Activated CD4-positive, alpha-beta T cell treated with anti-CD3 and anti-CD28 coated beads, Interleukin-2, amount 50 U/mL, for 1 hour (primary cell): ENCODE results near the gene TBL1X.
A peak's percentile ranks its signal among the peaks of the same experiment; 100 is the strongest.
"Not testable (repeated sequence)": the region's sequence is repeated elsewhere in the genome, so short reads cannot be mapped to it uniquely, and the experiment has no call there.

Experiments
- DNase-seq: peaks from one replicate; pipeline ENCODE4 v3.0.0-alpha.2; 2020

The TBL1X gene

GRCh38 chrX:9464435-9465371 lies at the start of gene TBL1X:
TSS of gene TBL1X (plus strand) at chrX:9465058. CDS start at chrX:9653587, 188,529 bp downstream.
- peak; percentile 40 for DNase-seq

DNA sequence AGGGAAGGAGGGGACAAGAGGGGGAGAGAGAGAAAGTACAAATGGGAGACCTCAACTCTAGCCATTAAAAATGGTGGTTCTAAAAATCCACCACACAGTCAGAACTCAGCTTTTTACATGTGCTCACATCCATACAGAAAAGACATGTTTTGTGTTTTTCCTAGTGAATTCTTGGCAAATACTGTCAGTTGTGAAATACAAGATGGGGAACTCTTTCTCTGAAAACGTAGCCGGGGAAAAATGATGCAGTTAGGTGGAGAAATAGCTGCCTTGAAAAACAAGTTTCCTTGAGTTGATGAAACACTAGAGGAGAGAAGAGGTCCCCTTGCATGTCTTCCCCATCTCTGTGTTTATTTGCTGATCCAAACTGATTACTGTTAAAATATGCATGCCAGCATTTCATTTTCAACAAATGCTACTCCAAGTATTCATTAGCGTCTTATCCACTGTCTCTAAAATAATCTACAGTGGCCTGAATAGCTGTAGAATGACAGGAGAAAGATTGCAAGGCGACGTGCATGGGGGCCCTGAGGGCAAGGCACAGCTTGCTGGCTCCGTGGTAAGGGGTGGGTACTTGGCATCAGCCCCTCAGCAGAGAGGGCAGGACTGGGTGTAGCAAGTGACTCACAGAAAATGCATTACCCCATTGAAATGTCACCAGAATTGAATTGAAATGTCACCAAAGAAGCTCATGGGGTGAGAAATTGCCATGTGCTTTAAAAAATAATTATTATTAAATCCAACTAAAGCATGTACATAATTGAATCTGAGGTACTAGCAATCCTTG lies 48.1 kb upstream of the TBL1X start:
- no peak for DNase-seq

GRCh38 chrX:9418262-9418661 lies 46.6 kb upstream of the TBL1X start:
- DNase-seq = no peak

DNA sequence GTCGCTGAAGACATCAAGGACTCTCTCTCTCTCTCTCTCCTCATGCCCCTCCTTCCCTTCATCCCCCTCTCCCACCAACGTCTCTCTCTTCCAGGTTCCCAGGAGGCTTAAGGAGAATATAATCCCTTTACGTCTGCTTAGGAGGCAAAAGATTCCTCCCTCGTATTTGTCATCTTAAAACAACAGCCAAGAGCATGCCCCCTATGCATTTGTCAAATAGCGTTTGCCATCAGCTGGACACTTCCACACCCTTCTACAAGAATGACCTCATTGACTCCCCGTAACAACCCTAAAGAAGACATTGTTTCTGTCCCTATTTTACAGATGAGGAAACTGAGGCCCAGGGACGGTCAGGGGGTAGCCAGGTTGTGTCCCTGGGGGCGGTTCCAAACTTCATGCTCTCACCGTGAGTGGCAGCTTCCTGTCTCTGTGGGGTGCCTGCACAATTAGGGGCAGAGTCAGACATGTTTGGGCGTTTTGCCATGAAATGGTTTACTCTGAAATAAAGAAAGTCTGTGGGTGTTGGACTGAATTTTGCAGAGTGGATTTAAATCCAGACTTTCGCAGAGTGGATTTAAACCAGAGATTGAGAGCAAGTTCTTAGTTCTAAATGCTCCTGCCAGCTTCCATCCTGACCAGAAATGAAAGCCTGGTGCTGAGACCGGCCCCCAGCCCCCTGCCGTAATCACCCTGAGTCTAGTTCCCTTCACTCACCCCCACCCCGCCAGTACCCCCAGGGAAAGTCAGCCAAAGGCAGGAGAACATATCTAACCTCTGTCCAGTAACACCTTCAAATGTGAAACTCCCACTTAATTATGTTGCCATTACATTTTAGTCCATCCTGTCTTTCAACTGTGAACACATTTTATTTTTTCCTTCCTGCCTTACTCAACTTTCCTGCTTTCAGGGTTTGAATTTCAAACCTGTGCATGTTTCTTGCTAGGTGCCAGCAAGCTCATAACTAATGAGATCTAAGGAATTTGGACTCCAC lies 44.3 kb upstream of the TBL1X start:
- no peak for DNase-seq

GRCh38 chrX:9429767-9430166 lies 35.1 kb upstream of the TBL1X start:
- DNase-seq = no peak

- no peak for DNase-seq
These were observed 34.4 kb upstream of the TBL1X start for GRCh38 chrX:9430346-9430921.

GRCh38 chrX:9431281-9431680 lies 33.6 kb upstream of the TBL1X start:
- DNase-seq = no peak

- no peak for DNase-seq
These were observed 31.3 kb upstream of the TBL1X start for GRCh38 chrX:9433596-9433995.

DNA sequence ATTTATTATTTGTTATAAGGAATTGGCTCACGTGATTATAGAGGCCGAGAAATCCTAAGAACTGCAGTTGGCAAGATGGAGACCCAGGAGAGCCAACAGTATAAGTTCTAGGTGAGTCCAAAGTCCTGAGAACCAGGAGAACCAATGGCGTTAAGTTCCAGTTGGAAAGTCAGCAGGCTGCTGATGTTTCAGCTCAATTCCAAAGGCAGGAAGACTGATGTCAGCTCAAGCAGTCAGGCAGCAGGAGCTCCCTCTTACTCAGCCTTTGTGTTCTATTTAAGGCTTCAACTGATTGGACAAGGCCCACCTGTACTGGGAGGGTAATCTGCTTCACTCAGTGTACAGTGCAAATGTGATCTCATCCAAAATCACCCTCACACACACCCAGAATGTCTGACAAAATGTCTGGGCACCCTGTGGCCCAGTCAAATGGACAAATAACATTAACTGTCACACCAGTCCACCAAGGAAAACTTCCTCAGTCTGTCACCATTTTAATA lies 30.8 kb upstream of the TBL1X start:
- DNase-seq = no peak

DNA sequence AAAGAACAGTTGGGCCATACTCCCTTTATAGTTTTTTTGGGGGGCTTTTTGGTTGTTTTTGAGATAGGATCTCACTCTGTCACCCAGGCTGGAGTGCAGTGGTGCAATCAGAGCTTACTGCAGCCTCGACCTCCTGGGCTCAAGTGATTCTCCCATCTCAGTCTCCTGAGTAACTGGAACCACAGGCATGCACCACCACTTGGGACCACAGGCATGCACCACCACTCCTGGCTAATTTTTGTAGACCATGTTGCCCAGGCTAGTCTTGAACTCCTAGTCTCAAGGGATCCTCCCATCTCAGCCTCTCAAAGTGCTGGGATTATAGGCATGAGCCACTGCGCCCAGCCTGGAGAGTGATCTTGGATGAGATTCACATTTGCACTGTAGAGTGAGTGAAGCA lies 29.8 kb upstream of the TBL1X start:
- not testable (repeated sequence) for DNase-seq

- DNase-seq = no peak
These were observed 28.0 kb upstream of the TBL1X start for GRCh38 chrX:9436812-9437211.

DNA sequence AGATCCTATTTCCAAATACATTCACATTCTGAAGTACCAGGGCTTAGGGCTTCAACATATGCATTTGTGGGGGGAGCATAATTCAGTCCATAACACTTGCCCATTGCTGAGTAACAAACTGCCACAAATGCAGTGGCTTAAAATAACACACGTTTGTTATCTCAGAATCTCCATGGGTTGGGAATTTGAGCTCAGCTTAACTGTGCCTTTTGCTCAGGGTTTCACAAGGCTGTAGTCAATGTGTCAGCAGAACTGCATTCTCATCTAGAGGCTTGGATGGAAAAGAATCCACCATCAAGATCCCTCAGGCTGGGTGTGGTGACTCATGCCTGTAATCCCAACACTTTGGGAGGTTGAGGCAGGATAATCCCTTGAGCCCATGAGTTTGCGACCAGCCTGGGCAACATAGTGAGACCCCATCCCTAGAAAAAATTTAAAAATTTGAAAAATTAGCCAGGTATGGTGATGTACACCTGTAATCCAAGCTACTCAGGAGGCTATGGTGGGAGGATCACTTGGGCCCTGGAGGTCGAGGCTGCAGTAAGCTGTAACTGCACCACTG lies 25.8 kb upstream of the TBL1X start:
- DNase-seq = no peak

DNA sequence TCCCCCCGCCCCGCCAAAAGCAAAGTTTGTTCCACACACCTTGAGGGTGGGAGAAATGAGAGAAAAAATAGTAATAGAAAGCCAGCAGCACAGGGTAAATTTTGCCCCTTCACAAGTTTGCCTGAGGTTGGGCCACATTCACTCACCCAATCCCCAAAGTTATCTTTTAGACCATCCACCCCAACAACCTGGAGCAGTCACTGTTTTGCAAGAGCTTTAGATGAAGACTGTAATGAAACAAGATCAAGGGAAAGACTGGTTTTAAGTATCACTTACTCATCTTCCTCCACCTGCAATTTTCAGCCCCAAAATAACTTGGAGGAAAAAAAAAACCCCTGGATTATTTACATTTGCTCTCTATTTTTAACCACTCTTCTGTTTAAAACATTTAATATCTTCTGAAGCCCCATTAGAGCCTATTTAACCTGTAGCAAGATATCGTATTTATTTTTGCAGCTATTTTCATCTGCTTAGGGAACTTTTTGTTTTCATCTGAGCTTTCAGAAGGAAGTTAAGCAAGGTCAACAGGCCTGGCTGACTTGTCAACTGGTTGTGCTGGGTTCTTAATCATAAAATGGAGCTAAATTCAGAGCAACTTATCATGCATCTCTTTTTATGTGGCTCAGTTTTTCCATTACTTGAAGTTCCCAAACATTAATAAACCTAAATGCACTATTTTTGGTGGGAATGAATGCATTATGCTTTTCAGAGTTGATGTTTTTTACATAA lies 24.6 kb upstream of the TBL1X start:
- no peak for DNase-seq

DNA sequence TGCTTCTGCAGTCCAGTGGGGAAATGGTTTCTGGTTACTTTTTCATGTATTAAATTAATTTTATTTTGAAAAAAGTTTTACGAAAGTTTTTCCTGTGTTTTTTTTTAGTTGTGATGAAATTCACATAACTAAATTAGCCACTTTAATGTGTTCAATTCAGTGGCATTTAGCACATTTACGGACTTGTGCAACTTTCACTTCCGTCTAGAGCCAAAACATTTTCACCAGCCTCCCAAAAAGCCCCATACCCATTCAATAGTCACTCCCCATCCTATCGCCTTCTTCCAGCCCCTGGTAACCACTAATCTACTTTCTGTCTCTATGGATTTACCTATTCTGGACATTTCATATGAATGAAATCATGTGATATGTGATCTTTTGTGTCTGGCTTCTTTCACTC lies 22.8 kb upstream of the TBL1X start:
- DNase-seq = no peak

DNA sequence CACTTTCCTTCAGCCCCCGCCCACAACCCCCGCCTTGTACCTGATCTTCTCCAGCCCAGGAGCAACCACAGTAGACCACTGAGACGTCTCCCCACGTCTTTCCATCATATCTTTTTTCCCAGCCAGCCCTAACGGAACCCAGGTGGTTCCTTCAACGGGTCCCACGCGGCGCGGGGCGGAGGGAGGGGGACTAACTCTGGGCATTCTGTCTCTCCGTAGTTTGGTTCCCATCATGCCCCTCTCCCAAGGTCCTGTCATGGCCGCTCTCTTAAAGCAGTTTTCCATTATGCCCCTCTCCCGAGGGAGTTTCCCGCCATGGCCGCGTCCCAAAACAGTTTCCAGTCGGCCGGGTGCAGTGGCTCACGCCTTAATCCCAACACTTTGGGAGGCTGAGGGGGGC lies 21.5 kb upstream of the TBL1X start:
- no peak for DNase-seq

DNA sequence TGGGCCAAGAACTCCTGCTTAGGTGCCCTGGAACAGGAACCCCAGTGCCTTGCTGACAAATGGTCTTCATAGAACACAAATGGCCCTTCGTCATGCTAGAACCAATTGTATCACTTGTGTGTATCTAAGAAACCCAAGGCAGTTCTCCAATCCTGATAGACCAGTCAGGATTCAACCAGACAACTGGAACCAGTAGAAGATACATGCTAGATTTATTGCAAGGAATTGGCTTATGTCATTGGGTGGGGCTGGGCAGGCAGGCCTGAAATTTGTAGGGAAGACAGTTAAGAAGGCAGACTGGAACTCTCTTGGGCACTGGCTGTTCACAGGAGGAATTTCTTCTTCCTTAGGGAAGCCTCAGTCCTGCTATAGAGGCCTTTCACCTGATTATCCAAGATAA lies 17.0 kb upstream of the TBL1X start:
- no peak for DNase-seq

DNA sequence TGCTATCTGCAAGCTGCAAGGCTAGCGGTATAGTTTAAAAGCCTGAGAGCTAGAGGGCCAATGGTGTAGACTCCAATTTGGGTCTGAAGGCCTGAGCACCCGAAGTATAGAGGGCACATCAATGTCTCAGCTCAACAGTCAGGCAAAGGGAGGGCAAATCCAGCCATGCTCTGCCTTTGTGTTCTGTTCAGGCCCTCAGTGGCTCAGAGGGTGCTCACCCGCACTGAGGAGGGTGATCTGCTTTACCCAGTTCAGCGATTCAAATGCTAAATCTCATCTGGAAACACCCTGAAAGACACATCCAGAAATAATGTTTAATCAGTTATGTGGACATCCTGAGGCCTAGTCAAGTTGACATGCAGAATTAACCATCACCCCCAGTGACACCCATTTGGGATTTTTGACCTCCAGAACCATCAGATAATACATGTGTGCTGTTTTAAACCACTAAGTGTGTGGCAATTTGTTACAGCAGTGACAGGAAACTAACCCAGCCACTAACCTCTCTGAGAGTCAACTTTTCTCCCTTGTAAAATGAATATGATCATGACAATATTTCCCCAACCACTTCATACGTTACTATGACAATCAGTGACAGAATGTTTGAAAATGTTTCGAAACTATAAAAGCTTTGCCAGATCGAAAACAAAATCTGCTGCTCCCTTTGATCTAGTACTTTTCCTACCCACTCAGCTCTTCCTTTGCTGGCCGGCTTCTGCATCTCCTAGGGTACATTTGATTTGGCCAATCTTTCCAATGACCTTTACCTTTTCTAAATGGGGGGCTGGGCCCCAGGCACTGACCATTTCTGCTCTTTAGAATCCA lies 8.4 kb upstream of the TBL1X start:
- DNase-seq = no peak

DNA sequence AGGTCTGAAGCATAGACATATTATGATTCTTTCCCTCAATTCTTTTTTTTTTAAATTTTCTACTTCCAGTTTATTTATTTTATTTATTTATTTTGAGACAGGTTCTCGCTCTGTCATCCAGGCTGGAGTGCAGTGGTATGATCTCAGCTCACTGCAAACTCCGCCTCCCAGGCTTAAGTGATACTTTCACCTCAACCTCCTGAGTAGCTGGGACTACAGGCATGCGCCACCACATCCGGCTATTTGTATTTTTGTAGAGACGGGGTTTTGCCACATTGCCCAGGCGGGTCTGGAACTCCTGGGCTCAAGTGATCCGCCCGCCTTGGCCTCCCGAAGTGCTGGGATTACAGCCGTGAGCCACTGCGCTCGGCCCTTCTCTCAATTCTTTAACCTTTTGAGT lies 6.8 kb upstream of the TBL1X start:
- not testable (repeated sequence) for DNase-seq

DNA sequence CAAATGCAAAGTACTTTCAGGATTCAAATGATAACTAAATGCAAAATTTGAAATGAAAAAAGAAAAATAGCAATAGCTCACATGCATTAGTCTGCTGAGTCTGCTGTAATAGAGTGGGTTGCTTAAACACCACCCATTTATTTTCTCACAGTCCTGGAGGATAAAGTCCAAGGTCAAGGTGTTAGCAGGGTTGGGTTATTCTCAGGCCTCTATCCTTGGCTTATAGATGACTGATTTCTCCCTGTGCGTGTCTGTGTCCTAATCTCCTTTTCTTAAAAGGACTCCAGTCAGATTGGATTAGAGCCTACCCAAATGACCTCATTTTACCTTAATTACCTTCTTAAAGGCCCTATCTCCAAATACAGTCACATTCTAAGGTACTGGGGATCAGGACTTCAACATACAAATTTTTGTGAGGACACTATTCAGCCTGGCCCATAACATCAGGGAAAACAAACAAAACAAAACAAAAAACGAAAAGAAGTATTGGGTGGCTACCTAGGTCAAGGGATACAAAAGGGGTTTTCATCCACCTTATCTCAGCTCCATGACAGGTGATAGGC lies 6.3 kb upstream of the TBL1X start:
- DNase-seq = no peak
